RWPE2 (cell line): ENCODE data around the gene MBOAT1.
"Not testable (repeated sequence)": the region's sequence is repeated elsewhere in the genome, so short reads cannot be mapped to it uniquely, and the experiment has no call there.

ENCODE experiments used
- ATAC-seq: fragments of 200-7000 bp; cut with Tn5 transposase; 3 replicates; pipeline ENCODE4 v1.9.1; 2021; ENCODE audit warnings: low read depth
- DNase-seq: peaks from one replicate; pipeline ENCODE4 v3.0.0-alpha.2; 2020; ENCODE audit warnings: low spot score
- H3K27ac ChIP-seq: fragments of 450-650 bp; 2 replicates; pipeline ENCODE4 v1.5.1; 2017; ENCODE audit warnings: mild to moderate bottlenecking; ENCODE audit not compliant: poor library complexity, severe bottlenecking
- H3K27me3 ChIP-seq: fragments of 250-450 bp; sonication (Bioruptor Pico); 2 replicates; pipeline ENCODE4 v1.5.1; 2021; ENCODE audit warnings: mild to moderate bottlenecking, moderate library complexity; ENCODE audit not compliant: insufficient read depth, poor library complexity, severe bottlenecking
- H3K36me3 ChIP-seq: fragments of 250-450 bp; sonication (Bioruptor Pico); 2 replicates; pipeline ENCODE4 v1.5.1; 2020; ENCODE audit warnings: low read depth, mild to moderate bottlenecking, moderate library complexity
- H3K4me1 ChIP-seq: fragments of 250-450 bp; sonication (Bioruptor Pico); 2 replicates; pipeline ENCODE4 v1.5.1; 2021; ENCODE audit warnings: mild to moderate bottlenecking, moderate library complexity; ENCODE audit not compliant: insufficient read depth, poor library complexity, severe bottlenecking
- H3K4me3 ChIP-seq: fragments of 250-450 bp; sonication (Bioruptor Pico); 2 replicates; pipeline ENCODE4 v1.5.1; 2021; ENCODE audit warnings: mild to moderate bottlenecking, moderate library complexity; ENCODE audit not compliant: severe bottlenecking
- H3K9me3 ChIP-seq: fragments of 250-450 bp; sonication (Bioruptor Pico); 2 replicates; pipeline ENCODE4 v1.5.1; 2021; ENCODE audit warnings: mild to moderate bottlenecking, moderate library complexity; ENCODE audit not compliant: severe bottlenecking
- TF ChIP-seq, protein P1 (sequence below): fragments of 450-650 bp; IDR thresholded peaks from one replicate; pipeline ENCODE4 v1.5.1; 2017; ENCODE audit warnings: mild to moderate bottlenecking, moderate library complexity; ENCODE audit not compliant: poor library complexity, severe bottlenecking

MBOAT1 gene

DNA sequence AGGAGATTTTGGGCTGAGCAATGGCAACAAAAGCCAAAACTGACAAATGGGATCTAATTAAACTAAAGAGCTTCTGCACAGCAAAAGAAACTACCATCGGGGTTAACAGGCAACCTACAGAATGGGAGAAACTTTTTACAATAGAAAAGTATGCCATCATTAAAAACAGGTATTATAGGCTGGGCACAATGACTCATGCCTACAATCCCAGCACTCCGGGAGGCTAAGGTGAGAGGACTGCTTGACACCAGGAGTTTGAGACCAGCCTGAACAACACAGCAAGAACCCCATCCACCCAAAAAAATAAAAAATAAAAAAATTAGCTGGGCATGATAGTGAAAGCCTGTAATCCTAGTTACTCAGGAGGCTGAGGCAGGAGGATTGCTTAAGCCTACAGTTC, 55.4 kb downstream of the MBOAT1 start:
- TF ChIP-seq, protein P1, sequence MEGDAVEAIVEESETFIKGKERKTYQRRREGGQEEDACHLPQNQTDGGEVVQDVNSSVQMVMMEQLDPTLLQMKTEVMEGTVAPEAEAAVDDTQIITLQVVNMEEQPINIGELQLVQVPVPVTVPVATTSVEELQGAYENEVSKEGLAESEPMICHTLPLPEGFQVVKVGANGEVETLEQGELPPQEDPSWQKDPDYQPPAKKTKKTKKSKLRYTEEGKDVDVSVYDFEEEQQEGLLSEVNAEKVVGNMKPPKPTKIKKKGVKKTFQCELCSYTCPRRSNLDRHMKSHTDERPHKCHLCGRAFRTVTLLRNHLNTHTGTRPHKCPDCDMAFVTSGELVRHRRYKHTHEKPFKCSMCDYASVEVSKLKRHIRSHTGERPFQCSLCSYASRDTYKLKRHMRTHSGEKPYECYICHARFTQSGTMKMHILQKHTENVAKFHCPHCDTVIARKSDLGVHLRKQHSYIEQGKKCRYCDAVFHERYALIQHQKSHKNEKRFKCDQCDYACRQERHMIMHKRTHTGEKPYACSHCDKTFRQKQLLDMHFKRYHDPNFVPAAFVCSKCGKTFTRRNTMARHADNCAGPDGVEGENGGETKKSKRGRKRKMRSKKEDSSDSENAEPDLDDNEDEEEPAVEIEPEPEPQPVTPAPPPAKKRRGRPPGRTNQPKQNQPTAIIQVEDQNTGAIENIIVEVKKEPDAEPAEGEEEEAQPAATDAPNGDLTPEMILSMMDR, result no peak
- Histone ChIP-seq H3K4me1 (no peaks in the 10 kb centered on the region), H3K4me3 (no peak overlapping the region), H3K27ac (no peak overlapping the region), H3K27me3 (no peaks in the 10 kb centered on the region), H3K36me3 (no peaks in the 10 kb centered on the region), H3K9me3 (no peaks in the 10 kb centered on the region)
- ATAC-seq, result 0 out of 3 replicates have a peak, but pooled peaks have one; percentile 19
- no peak for DNase-seq

DNA sequence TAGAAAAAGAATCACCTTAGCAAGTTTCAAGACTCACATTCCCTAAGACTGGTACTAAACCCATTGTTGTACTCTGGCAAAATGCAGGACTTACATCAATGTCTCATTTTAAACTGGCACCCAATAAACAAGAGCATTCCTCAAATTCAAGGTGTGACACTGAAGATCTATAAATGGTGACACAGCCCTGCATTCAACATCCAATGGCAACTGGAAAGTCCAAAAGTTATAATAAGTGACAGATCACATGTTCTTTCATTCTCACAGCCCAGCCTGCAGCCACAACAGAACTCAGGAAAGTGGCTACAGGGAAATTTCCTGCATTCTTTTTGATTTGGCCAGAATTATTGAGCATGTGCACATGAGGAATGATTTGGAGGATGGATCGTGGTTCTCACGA, 57.5 kb downstream of the MBOAT1 start:
- ATAC-seq (no peak), DNase-seq (no peak)
- H3K9me3 ChIP-seq, result no peaks in the 10 kb centered on the region
- no peaks in the 10 kb centered on the region for H3K27me3 ChIP-seq
- H3K4me3 ChIP-seq, result no peak overlapping the region
- no peaks in the 10 kb centered on the region for H3K4me1 ChIP-seq
- H3K27ac ChIP-seq, result no peak overlapping the region
- TF ChIP-seq, protein P1, result no peak
- peaks cover 5% of the 10 kb centered on the region; the same call in 1 of the 2 replicates for H3K36me3 ChIP-seq

DNA sequence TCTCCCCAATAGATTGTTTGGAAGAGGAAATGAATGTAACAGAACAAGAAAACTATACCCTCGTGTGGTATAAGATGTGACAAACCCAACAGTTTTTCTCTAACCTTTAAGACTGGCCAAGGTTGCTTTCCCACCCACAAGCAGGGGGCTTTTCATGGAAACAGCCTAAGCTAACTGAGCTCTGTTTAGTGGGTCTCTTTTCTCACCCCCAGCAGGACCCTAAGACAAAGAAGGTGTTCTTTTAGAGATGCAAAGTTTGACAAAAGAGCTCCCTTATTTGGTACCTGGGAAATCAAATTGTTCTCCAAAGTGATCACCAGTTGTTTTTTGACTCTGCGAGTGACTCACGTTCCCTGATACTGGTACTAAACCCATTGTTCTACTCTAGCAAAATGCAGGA, 59.1 kb downstream of the MBOAT1 start:
- TF ChIP-seq, protein P1, result no peak
- no peaks in the 10 kb centered on the region for H3K27me3 ChIP-seq
- ATAC-seq (no peak), DNase-seq (no peak)
- peaks cover 5% of the 10 kb centered on the region; the same call in 1 of the 2 replicates for H3K36me3 ChIP-seq
- H3K9me3 ChIP-seq, result no peaks in the 10 kb centered on the region
- H3K27ac ChIP-seq, result no peak overlapping the region
- no peak overlapping the region for H3K4me3 ChIP-seq
- no peaks in the 10 kb centered on the region for H3K4me1 ChIP-seq

DNA sequence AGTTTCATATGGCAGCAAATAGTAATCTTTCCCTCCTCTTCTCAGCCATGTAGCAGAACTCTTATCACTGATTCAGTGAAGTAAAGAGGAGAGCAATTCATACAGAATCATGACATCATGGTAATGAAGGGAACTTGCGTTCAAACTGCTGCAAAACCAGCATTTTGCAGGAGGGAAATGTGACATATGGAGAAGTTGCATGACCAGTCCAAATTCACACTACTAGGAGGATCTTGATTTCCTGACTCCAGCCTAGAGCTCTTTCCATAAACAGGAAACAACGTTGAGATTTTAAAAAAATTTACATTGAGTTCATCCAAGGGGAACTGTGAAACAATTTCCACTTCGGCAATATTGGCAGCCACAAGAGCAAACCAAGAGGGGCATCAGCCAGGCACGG, 63.8 kb downstream of the MBOAT1 start:
- no peaks in the 10 kb centered on the region for H3K9me3 ChIP-seq
- no peak overlapping the region for H3K4me3 ChIP-seq
- ATAC-seq (no peak), DNase-seq (no peak)
- peaks cover 5% of the 10 kb centered on the region; the same call in 1 of the 2 replicates for H3K36me3 ChIP-seq
- no peaks in the 10 kb centered on the region for H3K4me1 ChIP-seq
- TF ChIP-seq, protein P1, result no peak
- no peaks in the 10 kb centered on the region for H3K27me3 ChIP-seq
- H3K27ac ChIP-seq, result no peak overlapping the region

DNA sequence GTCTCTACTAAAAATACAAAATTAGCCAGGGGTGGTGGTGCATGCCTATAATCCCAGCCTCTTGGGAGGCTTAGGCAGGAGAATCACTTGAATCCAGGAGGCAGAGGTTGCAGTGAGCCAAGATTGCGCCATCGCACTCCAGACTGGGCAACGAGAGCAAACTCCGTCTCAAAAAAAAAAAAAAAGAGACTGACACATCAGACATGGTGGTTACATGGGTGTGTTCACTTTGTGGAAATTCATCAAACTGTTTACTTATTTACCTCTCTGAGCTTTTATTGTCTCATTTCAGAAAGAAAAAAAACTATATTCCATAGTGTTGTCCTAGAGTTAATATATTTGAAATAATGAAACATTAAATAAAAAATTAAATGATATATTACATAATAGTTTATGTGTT, 64.8 kb downstream of the MBOAT1 start:
- no peaks in the 10 kb centered on the region for H3K9me3 ChIP-seq
- no peak for ATAC-seq
- TF ChIP-seq, protein P1, result no peak
- H3K4me3 ChIP-seq, result no peak overlapping the region
- no peak overlapping the region for H3K27ac ChIP-seq
- DNase-seq, result no peak
- H3K27me3 ChIP-seq, result no peaks in the 10 kb centered on the region
- H3K36me3 ChIP-seq, result peaks cover 5% of the 10 kb centered on the region; the same call in 1 of the 2 replicates
- no peaks in the 10 kb centered on the region for H3K4me1 ChIP-seq

DNA sequence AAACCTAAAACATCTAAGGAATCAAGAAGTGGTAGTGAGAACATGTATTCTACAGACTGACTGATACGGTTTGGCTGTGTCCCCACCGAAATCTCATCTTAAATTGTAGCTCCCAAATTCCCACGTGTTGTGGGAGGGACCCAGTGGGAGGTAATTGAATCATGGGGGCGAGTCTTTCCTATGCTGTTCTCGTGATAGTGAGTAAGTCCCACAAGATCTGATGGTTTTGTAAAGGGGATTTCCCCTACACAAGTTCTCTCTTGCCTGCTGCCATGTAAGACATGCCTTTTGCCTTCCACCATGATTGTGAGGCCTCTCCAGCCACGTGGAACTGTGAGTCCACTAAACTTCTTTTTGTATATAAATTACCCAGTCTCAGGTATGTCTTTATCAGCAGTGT, 65.4 kb downstream of the MBOAT1 start:
- not testable (repeated sequence) for H3K9me3 ChIP-seq, H3K27ac ChIP-seq, H3K4me3 ChIP-seq, H3K36me3 ChIP-seq, ATAC-seq, H3K27me3 ChIP-seq, H3K4me1 ChIP-seq, DNase-seq
